GM19035 (cell line): ENCODE measurements around the gene SYCE1L.
"Not testable (repeated sequence)": the region's sequence is repeated elsewhere in the genome, so short reads cannot be mapped to it uniquely, and the experiment has no call there.

Source experiments
- ATAC-seq: cut with Tn5 transposase; IDR thresholded peaks from one replicate; pipeline ENCODE4 v1.9.1; 2021; ENCODE audit not compliant: unreplicated experiment

The SYCE1L gene, protein sequence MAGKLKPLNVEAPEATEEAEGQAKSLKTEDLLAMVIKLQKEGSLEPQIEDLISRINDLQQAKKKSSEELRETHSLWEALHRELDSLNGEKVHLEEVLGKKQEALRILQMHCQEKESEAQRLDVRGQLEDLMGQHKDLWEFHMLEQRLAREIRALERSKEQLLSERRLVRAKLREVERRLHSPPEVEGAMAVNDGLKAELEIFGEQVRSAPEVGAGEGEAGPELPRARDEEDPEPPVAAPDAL

GRCh38 chr16:77199211-77199610, at the start of gene SYCE1L:
Gene SYCE1L, plus strand, starts transcription at chr16:77199408. Its CDS starts 44 bp downstream, at chr16:77199452.
- no peak for ATAC-seq

DNA sequence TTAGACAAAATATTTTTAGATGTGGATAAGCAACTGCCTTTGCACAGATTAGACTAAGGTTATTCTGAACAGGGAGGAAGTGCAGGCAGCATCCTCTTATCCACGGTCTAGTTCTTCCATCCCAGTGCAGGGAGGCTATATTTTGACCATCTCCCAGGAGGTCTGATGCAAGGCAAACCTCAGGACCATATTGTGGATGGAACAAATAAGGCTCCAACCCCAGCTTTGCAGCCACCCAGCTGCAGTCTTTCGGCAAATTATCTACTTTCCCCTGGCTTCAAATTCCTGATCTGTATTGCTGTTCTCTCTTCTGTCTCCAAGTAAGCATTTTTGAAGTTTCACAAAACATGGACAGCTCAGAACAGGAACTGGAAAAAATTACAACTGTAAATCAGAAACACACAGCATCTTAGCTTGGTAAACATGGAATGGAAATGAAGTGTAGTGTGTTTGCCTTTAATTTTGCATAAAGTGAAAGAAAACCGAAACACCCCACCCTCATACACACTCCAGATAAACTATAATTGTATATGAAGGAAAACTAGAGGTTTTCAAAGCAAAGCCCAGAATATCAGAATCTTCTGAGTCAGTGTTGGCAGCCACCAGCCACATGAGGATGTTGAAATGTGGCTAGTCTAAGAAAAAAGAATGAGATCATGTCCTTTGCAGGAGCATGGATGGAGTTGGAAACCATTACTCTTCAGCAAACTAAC, 41.7 kb upstream of the SYCE1L start:
- no peak for ATAC-seq

DNA sequence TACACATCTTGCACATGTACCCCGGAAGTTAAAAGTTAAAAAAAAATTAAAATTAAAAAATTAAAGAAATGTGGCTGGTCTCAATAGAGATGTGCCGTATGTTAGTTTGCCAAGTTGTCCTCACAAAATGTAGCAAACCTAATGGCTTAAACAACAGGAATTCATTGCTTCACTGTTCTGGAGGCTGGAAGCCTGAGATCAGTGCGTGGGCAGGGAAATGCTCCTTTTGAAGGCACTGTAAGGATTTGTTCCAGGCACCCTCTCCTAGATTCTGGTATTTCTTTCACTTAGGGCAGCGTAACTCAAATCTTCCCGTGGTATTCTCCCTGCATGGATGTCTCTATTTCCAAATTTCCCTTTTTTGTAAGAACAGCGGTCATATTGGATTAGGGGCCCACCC, 40.9 kb upstream of the SYCE1L start:
- ATAC-seq = no peak

- ATAC-seq = no peak
Observed at GRCh38 chr16:77165006-77165405, 34.2 kb upstream of the SYCE1L start.

DNA sequence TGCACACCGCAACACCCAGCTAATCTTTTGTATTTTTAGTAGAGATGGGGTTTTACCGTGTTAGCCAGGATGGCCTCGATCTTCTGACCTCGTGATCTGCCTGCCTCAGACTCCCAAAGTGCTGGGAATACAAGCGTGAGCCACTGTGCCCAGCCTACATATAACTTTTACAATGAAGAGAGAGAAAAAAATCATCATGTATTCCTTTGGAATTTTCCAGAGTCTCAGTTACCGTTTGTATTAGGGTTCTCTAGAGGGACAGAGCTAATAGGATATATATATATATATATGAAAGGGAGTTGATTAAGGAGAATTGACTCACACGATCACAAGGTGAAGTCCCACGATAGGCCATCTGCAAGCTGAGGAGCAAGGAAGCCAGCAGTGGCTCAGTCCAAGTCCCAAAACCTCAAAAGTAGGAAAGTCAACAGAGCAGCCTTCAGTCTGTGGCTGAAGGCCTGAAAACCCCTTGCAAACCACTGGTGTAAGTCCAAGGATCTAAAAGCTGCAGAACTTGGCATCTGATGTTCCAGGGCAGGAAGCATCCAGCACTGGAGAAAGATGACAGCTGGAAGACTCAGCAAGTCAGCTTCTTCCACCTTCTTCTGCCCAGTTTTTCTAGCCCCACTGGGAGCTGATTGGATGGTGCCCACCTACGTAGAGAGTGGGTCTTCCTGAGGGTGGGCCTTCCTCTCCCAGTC, 33.5 kb upstream of the SYCE1L start:
- ATAC-seq = not testable (repeated sequence)

DNA sequence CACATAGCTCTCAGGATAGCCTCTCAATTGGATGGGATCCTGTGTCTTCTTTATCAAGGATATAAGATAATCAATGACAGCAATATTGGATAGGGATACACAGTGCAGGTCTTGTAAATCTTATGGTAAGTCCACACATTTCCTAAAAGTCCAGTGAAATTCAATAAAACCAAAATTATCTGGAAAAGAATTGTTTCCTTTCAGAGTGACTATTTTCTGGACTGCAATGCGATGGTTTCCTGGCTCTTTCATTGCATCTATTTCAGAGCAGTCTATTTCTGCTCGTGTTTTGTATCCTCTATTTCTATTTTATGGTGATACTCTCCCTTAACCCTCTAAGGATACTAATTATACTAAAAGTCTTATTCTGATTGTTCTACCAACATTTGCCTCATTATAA, 32.5 kb upstream of the SYCE1L start:
- no peak for ATAC-seq

GRCh38 chr16:77168901-77169300, 30.3 kb upstream of the SYCE1L start:
- no peak for ATAC-seq

DNA sequence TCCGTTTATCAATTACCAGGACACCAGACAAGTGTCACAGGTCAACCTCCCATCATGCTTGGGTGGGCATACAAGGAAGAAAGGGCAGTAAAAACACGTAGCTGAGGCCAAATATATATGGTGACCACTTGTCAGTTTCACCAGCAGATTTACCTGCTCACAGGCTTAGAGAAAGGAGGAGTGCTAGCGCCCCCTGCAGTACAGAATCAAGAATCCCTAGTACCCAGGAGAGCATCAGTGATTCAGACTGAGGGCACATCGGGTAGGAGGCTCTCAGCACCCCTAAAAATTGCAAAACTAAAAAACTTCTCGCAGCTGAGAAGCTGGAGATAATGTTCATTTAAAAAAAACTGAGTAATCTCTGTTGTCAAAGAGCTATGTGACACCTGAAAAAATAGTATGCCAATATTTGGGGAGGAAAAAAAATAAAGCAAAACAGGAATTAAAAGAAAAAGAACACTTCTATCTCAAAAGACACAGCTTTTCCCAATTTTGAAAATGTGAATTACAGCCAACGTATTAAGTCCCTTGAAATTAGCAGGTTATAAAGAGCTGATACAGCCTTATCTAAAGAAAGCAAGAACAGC, 29.5 kb upstream of the SYCE1L start:
- ATAC-seq = peak; percentile 65

DNA sequence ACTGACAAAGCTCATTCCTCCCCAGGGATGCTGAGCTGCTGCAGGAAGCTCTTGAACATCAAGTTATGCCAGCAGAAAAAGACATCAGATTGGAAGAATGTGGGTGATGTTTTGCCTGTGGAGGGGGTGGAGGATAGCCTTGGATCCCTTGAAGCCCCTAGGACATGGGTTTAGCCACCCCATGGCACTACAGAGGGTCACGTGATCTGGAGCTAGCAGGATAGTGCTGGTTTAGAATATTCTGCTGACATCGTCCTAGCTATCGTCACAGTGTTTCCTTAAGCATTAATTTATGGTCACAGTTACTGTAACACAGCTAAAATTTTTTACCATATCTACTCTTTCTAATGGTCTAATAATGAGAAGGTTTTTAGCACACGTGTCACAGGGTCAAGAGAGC, 28.4 kb upstream of the SYCE1L start:
- no peak for ATAC-seq

DNA sequence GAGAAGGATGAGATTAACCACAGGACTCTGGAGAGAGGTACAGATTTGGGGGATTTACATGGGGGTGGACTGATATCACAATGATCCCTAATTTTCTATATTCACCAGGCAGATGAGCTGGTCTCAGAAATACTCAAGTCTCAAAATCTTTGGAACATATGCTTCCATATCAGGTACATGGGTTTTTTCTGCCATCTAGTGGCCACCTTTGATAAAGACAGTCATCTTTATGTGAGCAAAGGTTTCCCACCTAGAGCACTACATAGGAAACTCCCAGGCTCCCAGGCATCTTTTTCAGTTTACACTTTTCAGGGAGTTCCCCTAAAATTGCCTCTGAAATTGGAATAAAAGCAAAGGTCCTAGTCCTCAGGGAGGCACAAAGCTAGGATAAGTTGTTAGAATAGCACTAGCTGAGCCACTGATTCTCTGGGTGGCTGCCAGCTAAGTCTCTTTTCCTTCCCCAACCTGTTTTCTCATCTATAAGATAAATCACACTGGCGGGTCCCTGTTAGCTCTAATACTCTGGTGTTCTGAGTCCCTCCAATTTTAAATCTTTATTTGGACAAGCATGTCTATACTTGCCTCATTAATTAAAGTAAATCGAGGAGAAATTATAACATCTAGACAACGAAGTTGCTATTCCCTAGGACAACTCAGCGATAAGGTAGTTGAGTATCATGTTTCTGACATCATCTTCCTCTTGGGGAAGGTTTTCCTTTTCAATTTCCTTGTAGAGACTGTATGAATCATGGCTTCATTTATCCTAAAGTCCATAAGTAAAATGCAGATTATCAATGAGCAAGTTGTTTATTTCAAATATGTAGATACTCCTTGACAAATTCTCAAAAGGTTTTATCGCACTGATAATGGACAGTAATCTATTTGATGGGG, 27.2 kb upstream of the SYCE1L start:
- ATAC-seq = peak; percentile 87

DNA sequence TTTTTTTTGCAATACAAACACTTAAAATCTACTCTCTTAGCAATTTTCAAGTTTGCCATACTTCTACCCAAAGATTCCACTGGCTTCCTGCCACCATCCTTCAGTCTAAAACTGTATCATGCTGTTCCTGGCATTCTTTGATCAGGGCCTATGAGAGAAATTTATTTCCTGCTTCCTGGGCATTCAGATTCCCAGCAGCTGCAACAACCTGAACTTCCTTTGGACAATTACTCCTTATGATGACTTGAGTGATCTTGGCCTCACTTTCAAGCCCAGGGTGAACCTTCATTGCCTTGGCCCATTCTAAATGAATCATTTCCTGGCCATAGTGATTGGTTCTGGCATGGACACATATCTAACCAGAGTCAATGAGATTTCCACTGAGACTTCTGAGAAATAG, 26.3 kb upstream of the SYCE1L start:
- no peak for ATAC-seq

GRCh38 chr16:77183137-77183536, 16.1 kb upstream of the SYCE1L start:
- ATAC-seq = no peak

- not testable (repeated sequence) for ATAC-seq
Observed at GRCh38 chr16:77186298-77186697, 12.9 kb upstream of the SYCE1L start.

GRCh38 chr16:77190190-77190477, 9.1 kb upstream of the SYCE1L start:
- ATAC-seq = no peak

- ATAC-seq = peak; percentile 96
Observed at GRCh38 chr16:77190478-77191258, 8.5 kb upstream of the SYCE1L start, which contains the start of gene MON1B. Gene MON1B, plus strand, starts transcription at chr16:77191190. Its CDS starts 296 bp downstream, at chr16:77191486.

DNA sequence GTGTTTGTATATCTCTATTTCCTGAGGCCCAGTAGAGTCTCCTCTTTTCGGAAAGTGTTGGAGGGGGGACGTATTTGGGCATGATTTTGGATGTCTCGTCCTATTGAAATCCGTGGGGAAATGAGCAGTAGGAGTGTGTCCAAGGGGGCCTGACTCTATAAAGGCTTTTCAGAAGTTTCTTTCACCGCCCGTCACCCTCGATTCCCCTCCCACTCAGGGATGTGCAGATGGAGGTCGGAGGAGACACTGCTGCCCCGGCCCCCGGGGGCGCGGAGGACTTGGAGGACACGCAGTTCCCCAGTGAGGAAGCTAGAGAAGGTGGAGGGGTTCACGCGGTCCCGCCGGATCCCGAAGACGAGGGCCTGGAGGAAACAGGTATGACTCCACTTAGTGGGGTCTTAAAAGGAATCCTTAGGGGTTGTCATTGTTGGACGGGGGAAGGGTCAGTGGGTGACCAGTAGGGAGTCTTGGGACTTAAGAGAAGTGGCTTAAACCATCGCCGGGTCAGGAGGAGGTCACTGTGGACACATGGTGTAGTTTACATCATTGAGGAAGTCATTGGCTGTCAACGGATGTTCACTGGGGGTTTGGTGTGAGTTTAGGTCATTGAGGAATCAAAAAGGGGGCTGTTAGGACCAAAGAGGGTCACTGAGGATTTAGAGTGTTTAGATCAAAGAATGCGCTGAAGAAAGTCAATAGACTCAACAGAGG, 7.8 kb upstream of the SYCE1L start:
- ATAC-seq = peak; percentile 2

- ATAC-seq = no peak
Observed at GRCh38 chr16:77193377-77193776, 5.8 kb upstream of the SYCE1L start.

DNA sequence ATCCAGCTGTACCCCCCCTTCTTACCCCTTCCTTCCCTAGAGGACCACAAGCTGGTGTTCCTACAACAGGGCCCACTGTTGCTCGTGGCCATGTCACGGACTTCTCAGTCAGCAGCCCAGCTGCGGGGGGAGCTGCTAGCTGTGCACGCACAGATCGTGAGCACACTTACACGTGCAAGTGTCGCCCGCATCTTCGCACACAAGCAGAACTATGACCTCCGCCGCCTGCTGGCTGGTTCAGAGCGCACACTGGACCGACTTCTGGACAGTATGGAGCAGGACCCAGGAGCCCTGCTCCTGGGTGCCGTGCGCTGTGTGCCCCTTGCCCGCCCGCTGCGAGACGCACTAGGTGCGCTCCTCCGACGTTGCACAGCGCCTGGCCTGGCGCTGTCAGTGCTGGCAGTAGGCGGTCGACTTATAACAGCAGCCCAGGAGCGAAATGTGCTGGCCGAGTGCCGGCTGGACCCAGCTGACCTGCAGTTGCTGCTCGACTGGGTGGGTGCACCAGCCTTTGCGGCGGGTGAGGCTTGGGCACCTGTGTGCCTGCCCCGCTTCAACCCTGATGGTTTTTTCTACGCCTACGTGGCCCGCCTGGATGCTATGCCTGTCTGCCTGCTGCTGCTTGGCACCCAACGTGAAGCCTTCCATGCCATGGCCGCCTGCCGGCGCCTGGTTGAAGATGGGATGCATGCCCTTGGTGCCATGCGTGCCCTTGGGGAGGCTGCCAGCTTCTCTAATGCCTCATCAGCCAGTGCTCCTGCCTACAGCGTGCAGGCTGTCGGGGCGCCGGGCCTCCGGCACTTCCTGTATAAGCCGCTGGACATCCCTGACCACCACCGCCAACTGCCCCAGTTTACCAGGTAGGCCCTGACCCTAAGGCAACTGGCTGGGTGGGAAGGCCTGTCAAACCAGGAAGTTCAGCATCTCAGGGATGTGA, 4.6 kb upstream of the SYCE1L start:
- no peak for ATAC-seq
